HG03066 (cell line): ENCODE results near the gene CGN.
"Not testable (repeated sequence)": the region's sequence is repeated elsewhere in the genome, so short reads cannot be mapped to it uniquely, and the experiment has no call there.

ENCODE experiments used
- ATAC-seq: cut with Tn5 transposase; IDR thresholded peaks from one replicate; pipeline ENCODE4 v1.9.1; 2021; ENCODE audit warnings: low read depth; ENCODE audit not compliant: unreplicated experiment

The CGN gene

GRCh38 chr1:151518936-151519335, 7.7 kb downstream of the CGN start:
- no peak for ATAC-seq

GRCh38 chr1:151519667-151520066, 8.5 kb downstream of the CGN start:
- no peak for ATAC-seq

DNA sequence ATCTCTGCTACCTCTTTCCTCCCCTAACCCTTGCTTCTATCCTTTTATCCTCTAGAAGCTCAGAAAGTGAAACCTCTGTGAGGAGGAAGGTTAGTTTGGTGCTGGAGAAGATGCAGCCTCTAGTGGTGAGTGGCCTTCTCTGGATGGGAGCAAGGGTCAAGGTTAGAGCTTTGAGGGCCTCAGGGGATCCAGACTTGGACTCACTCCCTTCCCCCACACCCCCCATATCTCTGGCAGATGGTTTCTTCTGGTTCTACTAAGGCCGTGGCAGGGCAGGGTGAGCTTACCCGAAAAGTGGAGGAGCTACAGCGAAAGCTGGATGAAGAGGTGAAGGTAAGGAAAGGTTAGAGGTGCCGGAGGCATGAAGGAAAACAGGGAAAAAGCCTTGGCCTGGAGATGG, 9.2 kb downstream of the CGN start:
- no peak for ATAC-seq

DNA sequence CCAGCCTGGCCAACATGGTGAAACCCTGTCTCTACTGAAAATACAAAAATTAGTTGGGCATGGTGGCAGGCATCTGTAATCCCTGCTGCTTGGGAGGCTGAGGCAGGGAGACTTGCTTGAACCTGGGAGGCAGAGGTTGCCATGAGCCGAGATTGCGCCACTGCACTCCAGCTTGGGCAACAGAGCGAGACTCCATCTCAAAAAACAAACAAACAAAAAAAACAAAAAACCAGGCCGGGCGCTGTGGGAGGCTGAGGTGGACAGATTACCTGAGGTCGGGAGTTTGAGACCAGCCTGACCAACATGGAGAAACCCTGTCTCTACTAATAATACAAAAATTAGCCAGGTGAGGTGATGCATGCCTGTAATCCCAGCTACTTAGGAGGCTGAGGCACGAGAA, 11.2 kb downstream of the CGN start:
- not testable (repeated sequence) for ATAC-seq

GRCh38 chr1:151523326-151523725, 12.1 kb downstream of the CGN start:
- ATAC-seq = no peak

GRCh38 chr1:151524736-151525135, 13.5 kb downstream of the CGN start:
- ATAC-seq = no peak

- no peak for ATAC-seq
Measured at GRCh38 chr1:151526735-151527525, 15.7 kb downstream of the CGN start.

DNA sequence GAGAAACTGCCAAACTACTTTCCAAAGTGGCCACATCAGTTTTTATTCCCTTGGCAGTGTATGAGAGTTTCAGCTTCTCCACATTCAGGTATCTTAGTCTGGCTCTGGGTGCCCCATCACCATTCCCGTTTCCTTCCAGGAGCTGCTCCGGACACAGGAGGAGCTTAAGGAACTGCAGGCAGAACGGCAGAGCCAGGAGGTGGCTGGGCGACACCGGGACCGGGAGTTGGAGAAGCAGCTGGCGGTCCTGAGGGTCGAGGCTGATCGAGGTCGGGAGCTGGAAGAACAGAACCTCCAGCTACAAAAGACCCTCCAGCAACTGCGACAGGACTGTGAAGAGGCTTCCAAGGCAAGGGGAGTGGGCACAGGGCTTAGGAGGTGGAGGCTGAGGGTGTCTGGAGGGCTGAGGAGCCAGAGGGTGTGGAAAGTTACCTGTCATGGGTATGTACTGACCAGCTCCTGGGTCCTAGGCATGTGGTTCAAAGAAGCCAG, 18.1 kb downstream of the CGN start:
- no peak for ATAC-seq

DNA sequence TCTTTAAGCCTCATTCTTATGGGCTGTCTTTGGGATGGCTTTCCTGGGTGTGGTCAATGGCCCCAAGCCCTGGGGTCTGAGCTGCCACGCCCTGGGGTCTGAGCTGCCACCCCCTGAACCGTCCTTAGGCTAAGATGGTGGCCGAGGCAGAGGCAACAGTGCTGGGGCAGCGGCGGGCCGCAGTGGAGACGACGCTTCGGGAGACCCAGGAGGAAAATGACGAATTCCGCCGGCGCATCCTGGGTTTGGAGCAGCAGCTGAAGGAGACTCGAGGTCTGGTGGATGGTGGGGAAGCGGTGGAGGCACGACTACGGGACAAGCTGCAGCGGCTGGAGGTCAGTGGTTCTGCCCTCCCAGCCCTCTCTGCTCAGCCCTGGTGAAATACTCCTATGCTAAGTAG, 18.6 kb downstream of the CGN start:
- ATAC-seq = no peak

- no peak for ATAC-seq
Measured at GRCh38 chr1:151530461-151530860, 19.3 kb downstream of the CGN start.

- ATAC-seq = no peak
Measured at GRCh38 chr1:151533870-151534269, 22.7 kb downstream of the CGN start.

- ATAC-seq = no peak
Measured at GRCh38 chr1:151534662-151535278, 23.6 kb downstream of the CGN start.

DNA sequence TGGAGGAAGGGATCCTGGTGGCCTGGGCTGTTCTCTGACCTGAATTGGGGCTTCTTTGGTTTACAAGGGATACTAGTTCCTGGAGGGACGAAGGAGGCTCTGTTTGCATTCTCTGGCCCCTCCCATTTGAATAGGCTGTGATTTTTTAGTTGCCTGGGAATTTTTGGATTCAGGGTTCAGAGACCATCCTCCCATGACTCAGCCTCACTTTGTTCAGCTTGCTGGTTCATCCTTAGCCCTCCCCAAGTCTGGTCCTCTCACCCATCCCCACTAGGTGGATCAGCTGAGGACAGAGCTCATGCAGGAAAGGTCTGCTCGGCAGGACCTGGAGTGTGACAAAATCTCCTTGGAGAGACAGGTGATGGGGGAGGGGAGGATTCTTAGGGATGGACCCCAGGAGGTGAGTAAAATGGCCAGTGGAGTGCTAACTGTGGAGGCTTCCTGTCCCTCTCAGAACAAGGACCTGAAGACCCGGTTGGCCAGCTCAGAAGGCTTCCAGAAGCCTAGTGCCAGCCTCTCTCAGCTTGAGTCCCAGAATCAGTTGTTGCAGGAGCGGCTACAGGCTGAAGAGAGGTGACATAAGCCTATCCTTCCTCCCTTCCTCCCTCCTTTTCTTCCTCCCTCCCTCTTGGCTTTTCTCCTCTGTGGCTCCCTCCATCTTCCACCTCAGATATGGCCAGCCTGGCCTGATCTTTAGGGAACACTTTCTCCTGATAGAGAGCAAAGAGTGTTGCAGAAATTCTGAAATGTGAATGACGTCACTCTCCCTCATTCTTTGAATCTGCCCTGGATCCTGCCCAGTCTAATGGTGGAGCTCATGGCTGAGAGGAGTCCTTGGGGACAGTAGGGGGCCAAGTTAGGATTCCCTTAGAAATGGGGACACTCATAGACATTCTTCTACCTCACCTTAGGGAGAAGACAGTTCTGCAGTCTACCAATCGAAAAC, 24.4 kb downstream of the CGN start:
- no peak for ATAC-seq

GRCh38 chr1:151536499-151536898, 25.3 kb downstream of the CGN start:
- ATAC-seq = no peak

GRCh38 chr1:151537112-151537511, 25.9 kb downstream of the CGN start:
- no peak for ATAC-seq

GRCh38 chr1:151539321-151540020, 28.3 kb downstream of the CGN start:
- ATAC-seq = peak; percentile 50

DNA sequence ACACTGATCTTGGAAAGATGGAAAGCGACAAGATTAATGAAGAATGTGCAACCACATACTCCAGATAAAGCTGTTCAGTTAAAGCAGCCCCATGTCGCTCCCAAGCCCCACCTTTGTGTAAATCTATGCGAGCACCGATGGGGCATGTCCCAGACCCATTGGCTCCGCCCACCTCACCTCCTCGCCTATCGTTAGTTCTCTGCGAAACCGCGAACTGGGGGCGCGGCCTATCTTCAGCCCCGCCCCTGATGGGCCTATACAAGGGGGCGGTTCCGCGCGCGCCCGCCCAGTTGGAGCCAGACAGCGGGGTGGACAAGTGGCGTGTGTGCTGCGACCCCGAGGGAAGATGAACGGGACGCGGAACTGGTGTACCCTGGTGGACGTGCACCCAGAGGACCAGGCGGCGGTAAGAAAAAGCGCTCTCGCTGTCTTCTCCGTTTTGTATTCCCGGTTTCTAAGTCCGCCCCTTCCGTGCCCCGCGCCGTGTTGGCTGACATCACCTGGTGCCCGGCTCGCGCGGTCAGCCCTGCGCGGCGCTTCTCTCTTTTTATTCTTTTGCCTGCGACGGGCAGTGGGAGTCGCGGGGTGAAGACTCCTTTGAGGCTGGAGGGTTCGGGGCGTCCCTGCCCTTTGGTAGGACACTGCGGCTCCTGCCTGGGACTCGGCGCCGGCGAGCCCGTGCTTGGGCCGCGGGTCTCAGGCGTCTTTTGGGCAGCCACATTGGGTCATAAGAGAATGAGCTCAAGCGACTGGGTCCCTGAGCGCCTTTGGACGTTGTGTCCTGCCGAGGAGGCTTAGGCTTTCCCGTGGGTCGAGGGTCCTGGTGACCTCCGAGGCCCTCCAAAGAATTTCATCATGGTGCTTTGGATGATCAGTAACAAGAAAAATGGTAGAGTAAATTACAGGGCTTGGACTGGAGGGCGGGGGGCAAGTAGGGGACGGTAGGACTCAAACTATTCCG, 29.1 kb downstream of the CGN start, which contains the start of gene TUFT1:
TUFT1 (plus strand) TSS at position 289 of the 961 bp plus-strand sequence; CDS start at position 347, 58 bp downstream.
- ATAC-seq = peak; percentile 93

DNA sequence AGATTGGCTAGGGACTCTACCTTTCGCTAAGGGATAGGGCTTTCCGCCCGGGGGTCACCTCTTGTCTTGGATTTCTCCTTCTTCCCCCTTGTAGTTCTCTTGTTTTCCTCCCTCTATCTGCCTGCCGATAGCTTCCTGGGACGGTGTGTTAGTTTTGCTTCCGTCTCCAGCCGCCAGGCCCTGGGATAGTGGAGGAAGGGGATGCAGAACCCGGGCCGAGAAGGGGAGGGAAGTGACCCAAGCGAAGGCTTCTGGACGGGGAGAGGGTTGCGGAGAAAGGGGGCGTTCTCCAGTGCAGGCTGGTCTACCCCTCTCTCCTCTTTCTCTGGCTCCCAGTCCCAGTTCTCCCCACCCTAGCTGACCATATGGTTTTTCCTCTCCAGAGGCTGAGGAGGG, 29.8 kb downstream of the CGN start:
- no peak for ATAC-seq

- no peak for ATAC-seq
Measured at GRCh38 chr1:151541752-151542151, 30.6 kb downstream of the CGN start.
